GM12801 (cell line): ENCODE results near the gene MRPL39.

Source experiments
- TF ChIP-seq, protein P1 (sequence below): IDR thresholded peaks from one replicate; pipeline ENCODE4 v1.5.1; 2011; ENCODE audit warnings: control low read depth; ENCODE audit not compliant: insufficient read length; ENCODE audit errors: extremely low read depth

MRPL39 gene

DNA sequence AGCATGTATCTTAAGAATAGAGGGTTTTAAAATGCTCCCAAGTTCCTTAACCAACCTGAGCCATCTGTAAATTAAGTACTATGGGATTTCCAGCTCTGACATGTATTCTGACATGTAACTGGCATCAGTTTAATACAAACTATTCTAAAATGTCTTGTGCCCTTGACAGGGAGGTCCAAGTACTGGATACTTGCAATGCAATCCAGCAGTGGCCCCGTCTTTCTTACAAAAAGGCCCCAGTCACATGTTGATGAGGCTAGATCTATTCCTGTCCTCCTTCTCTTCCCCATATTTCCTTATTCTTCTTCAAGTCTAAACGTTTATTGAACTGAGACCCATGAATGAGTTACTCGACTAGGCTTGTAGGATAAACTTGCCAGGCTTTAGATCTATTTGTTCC is 46.4 kb downstream of the MRPL39 start:
- TF ChIP-seq, protein P1, sequence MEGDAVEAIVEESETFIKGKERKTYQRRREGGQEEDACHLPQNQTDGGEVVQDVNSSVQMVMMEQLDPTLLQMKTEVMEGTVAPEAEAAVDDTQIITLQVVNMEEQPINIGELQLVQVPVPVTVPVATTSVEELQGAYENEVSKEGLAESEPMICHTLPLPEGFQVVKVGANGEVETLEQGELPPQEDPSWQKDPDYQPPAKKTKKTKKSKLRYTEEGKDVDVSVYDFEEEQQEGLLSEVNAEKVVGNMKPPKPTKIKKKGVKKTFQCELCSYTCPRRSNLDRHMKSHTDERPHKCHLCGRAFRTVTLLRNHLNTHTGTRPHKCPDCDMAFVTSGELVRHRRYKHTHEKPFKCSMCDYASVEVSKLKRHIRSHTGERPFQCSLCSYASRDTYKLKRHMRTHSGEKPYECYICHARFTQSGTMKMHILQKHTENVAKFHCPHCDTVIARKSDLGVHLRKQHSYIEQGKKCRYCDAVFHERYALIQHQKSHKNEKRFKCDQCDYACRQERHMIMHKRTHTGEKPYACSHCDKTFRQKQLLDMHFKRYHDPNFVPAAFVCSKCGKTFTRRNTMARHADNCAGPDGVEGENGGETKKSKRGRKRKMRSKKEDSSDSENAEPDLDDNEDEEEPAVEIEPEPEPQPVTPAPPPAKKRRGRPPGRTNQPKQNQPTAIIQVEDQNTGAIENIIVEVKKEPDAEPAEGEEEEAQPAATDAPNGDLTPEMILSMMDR, result no peak

DNA sequence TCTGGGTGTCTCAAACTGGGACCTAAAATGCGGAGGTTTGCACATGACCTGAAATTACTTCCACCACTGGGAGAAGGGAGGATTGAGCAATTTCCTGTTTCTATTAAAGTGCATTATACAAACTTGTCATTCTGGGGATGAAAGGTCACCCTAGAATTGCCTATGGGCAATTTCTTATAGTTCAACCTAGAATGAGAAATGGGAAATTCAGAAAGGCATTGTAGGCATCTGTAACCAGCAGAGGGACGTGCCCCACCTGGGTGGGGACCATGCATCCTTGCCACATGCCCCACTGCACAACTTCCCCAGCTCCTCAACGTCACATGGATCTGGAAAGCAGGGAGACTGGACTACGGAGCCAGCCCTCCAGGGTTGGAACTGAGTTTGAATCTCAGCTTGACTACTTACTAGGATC is 47.0 kb downstream of the MRPL39 start:
- TF ChIP-seq, protein P1, result no peak

DNA sequence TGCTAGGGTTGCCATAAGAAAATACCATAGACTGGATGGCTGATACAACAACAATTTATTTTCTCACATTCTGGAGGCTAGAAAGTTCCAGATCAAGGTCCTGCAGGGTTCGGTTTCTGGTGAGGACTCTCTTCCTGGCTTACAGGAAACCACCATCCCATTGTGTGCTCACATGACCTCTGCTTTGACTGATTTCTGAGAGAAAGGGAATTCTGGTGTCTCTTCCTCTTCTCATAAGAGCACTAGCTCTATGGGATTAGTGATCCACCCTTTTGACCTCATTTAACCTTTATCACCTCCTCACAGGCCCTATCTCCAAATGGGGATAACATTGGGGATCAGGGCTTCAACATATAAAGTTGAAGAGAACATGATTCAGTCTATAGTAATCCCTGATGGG is 47.5 kb downstream of the MRPL39 start:
- TF ChIP-seq, protein P1, result no peak

DNA sequence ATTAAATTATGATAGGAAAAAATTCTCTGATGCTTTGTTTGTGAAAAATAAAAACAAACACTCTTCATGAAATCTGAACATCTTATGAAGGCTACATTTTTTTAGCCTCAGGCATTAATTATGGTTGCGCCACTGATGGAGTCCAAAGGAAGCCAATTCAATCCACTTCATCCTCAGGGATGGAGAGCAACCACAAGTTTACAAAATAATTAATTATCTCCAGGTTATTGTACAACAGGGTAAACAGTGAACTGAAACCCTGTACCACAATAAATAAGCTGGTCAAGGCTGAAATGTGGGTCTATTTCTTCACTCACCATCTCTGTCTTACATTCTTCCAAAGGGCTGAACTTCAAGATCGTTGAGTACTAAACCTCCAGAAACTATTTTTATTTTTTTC is 49.2 kb downstream of the MRPL39 start:
- TF ChIP-seq, protein P1, result no peak

DNA sequence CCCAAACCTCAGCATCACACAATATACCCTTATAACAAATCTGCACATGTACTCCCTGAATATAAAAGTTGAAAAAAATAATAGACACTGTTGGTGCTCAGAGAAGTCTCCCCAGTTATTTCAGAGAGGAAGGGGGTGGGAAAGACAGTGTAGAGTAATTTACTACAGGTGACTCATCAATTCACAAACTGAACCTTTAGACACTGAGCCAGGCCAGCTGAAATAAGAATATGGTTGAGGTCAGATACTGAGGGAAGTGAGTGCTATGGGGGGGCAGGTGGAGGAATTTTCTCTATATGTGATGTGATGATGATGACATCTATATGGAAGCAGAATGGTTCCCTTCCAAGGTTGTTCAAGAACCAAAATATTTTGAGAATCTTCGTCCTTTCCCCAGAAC is 50.1 kb downstream of the MRPL39 start:
- TF ChIP-seq, protein P1, result no peak

DNA sequence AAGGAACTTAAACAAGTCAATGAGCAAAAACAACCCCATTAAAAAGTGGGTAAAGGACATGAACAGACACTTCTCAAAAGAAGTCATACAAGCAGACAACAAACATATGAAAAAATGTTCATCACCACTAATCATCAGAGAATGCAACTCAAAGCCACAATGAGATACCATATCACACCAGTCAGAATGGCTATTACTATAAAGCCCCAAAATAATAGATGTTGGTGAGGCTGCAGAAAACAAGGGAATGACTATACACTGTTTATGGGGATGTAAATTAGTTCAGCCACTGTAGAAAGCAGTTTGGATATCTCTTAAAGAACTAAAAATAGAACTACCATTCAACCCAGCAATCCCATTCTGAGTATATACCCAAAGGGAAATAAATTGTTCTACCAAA is 51.2 kb downstream of the MRPL39 start:
- TF ChIP-seq, protein P1, result no peak

DNA sequence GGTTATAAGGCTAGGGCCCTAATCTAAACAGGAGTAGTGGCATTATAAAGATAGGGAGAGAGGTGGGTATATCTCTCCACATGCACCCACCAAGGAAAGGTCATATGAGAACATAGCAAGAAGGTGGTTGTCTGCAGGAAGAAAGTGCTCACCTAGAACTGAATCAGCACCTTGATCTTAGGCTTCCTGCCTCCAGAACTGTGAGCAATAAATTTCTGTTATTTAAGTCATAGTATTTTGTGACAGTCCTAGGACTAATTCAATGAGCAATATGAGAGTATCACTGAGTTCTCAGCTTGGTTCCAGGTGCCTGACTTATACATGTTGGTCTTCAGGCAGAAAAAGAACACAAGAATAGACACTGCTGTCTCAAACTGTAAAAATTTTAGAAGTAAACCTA is 51.8 kb downstream of the MRPL39 start:
- TF ChIP-seq, protein P1, result no peak

DNA sequence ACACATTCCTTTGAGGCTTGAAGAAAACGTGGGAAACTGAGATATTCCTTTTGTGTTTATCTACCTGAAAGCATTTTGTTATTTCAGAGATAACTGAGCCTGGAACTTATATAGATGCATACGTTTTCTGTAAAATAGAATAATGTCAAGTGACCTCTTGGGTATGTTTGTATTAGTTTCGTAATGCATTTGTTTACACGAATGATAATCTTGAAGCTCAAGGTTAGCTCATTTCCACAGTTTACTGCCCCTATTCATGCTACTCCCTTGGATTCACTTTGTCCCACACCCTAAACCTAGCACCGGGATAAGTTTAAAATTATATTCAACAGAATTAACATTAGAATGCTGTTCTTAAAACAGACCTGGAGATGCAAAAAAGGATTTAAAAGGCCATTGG is 54.4 kb downstream of the MRPL39 start:
- TF ChIP-seq, protein P1, result no peak
